D341Med (cell line): Measurements from ENCODE around the gene NANOS2.
A peak's percentile ranks its signal among the peaks of the same experiment; 100 is the strongest.
"Not testable (repeated sequence)": the region's sequence is repeated elsewhere in the genome, so short reads cannot be mapped to it uniquely, and the experiment has no call there.

ENCODE experiments used
- DNase-seq: peaks from one replicate; pipeline ENCODE4 v3.0.0; 2012; ENCODE audit warnings: low spot score

Gene NANOS2

DNA sequence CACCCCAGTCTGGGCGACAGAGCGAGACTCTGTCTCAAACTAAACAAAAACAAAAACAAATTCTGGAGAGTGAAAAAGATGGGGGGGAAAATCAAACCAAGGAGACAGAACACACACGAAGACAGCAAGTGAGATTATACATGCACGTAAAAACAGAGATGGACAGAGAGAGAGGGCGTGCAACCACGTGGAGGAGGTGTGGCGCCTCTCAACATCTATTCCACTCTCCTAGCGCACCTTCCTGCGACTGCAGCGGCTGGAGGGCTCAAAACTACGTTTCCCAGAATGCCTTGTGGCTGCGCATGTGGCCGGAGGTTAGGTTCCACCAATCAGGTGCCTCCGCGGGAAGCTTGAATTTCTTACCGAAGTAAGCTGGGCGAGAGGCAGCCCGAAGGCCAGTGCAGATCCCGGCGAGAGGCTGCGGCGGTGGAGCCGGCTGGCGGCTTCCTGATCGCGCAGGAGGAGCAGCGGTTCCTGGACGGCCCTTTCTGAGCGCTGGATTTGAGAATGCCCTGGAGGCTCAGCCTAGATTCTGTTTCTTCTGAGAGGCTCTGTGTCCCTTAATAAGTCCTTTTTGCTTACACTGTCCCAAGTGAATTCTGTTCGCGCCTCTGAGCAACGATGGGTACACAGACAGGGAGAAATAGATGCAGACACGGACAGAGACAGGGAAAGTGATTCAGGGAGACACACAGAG is 13.1 kb upstream of the NANOS2 start:
- DNase-seq, result peak; percentile 97

GRCh38 chr19:45924891-45925447 is 10.4 kb upstream of the NANOS2 start:
- DNase-seq, result no peak

GRCh38 chr19:45922281-45922680 is 7.7 kb upstream of the NANOS2 start:
- peak; percentile 36 for DNase-seq

GRCh38 chr19:45920458-45920857 is 5.9 kb upstream of the NANOS2 start:
- no peak for DNase-seq

DNA sequence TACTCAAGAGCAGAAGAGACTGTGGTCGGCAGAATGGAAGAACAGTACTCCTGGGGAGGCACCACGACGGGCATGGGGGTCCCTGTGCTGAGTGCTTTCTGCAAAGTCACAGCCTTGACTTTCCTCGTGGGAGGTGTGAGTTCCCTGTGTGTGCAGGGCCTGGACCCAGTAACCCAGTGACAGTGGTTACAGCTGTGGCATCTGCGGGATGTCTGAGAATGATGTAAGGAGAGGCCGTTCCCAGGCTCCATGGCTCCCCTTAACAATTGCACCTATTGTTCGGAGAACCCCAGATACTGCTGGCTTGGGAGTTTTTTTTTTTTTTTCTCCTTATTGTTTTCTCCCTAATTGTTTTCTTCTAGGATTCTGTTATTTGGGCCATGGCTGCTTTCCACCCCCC is 5.1 kb upstream of the NANOS2 start:
- no peak for DNase-seq

DNA sequence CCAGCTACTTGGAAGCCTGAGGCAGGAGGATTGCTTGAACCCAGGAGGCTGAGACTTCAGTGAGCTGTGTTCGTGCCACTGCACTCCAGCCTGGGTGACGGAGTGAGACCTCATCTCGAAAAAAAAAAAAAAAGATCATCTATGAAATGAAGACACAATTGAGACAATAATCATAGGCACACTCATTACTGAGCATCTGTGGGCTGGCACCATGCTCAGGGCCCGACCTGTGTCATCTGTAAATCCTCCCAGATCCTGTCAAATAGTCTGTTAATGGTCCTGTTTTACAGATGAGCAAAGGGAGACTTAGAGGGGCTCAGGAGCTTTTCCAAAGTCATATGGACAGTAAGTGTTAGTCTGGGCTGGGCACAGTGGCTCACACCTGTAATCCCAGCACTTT is 4.1 kb upstream of the NANOS2 start:
- no peak for DNase-seq

DNA sequence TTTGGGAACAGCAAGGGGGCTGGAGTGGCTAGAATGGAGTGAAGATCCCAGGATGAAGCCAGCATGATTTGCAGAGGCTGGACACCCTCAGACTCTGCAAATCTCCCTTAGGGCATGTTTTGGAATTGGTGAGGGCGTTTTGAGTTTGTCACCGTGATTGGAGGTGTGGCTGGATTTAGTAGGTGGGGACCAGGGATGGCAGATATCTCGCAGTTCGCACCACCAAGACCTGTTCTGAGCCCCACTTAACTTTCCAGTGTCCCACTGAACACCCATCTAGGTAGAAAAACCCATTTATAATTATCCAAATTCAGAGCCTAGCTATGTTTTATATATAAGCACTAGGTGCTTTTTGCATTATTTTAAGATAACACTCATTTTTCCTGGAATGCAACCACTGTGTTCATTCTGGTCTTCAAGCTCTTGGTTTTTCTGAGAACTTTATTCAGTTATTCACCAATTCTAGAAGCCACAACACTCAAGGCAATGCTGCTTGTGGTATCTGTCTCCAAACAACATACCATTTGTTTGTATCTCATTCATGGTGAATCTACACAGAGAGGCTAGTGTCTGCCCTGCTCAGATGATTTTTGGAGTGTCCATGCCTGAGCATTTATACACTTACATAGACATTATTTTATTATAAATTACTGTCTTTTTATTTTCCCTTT is 3.0 kb upstream of the NANOS2 start:
- no peak for DNase-seq

GRCh38 chr19:45911291-45911690 is 3.3 kb downstream of the NANOS2 start:
- DNase-seq, result no peak

GRCh38 chr19:45908956-45909355 is 5.6 kb downstream of the NANOS2 start:
- DNase-seq, result no peak

DNA sequence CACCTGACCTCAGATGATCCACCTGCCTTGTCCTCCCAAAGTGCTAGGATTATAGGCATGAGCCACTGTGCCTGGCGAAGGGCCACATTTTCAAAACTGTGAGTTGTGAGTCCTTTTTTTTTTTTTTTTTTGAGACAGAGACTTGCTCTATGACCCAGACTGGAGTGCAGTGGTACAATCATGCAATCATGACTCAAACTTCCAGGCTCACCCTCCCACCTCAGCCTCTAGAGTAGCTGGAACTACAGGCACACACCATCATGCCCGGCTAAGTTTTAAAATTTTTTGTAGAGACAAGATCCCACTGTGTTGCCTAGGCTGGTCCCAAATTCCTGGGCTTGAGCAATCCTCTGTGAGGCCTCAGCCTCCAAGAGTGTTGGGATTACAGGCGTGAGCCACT is 8.4 kb downstream of the NANOS2 start:
- DNase-seq, result no peak

DNA sequence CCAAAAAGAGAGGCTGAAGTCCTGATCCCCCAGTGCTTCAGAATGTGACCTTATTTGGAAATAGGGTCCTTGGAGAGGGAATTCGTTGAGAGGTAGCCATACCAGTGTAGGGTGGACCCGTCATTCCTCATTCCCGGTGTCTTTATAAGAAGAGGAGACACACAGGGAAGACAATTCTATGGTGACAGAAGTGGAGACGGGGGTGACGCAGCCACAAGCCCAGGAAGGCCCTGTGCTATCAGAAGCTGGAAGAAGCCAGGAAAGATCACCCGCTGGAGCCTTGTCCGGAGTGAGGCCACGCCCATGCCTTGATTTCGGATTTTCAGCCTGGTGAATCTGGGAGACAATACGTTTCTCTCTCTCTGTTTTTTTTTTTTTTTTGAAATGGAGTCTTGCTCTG is 9.6 kb downstream of the NANOS2 start:
- DNase-seq, result no peak

DNA sequence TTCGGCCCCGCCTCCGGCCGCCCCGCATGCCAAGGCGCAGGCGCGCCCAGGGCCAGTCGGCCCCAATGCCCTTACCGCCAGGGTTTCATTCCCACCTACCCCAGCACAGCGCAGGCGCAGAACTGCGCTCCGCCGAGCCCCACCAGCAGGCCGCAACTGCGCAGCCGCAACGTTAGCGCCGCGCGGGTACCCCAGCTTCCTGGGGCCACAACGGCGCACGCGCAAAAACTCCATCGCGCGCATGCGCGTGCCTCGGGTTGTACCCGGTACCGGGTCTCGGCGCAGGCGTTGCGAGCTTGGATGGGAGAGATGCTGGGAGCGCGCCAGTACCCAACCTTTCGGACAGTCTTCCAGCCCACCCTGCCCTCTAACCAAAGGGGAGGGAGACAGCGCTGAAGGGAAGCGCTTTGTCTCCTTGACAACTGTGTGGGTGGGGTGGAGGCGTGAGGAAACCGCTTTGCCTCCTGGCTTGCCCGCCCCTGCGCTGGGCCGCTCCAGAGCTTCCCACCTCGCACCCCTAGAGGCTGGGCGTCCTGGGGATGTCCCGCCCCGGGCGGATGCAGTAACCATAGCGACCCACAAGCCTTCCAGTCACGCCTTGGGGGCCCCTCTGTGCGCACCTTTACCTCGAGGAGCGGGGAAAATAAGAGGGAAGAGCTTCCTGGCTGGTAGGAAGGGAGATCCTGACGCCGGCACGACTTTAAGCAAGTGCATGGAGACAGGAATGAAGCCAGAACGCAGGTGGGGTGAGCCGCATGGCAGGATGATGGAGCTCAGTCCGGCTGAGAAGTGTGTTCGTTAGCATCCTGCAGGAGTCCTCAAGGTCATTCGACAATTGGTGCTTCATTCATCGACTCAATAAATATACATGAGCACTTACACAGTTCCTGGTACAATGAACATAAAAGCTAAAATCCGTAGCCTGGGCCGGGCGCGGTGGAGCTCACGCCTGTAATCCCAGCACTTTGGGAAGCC is 11.6 kb downstream of the NANOS2 start:
- peak; percentile 100 for DNase-seq

- no peak for DNase-seq
These were observed 12.5 kb downstream of the NANOS2 start, which contains the start of gene MYPOP for GRCh38 chr19:45901912-45902650. TSS of gene MYPOP (minus strand) at chr19:45902613. CDS start at chr19:45901773, 840 bp downstream.

DNA sequence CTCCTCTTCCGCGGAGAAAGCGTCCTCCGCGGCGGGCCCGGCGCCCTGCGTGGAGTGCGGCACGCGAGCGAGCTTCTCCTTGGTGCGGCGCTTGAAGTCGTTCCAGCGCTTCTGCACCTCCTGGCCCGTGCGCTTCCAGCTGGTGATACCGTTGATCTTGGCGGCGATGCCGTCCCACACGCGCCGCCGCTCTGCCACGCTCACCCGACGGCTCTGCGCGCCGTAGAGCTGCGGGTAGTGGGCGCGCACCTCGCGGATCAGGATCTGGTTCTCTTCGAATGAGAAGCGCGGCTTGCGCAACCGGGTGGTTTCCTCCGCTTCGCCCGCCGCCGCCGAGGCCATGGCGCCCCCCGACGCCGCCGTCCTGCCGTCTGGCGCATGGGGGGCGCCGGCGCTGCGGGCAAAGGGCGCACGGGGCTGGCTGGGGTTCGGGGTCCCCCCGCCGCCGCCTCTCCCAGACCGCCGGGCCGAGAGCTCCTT is 13.1 kb downstream of the NANOS2 start:
- DNase-seq, result peak; percentile 73

- peak; percentile 19 for DNase-seq
These were observed 13.7 kb downstream of the NANOS2 start for GRCh38 chr19:45900738-45901431.

GRCh38 chr19:45899919-45900589 is 14.5 kb downstream of the NANOS2 start:
- DNase-seq, result peak; percentile 7

DNA sequence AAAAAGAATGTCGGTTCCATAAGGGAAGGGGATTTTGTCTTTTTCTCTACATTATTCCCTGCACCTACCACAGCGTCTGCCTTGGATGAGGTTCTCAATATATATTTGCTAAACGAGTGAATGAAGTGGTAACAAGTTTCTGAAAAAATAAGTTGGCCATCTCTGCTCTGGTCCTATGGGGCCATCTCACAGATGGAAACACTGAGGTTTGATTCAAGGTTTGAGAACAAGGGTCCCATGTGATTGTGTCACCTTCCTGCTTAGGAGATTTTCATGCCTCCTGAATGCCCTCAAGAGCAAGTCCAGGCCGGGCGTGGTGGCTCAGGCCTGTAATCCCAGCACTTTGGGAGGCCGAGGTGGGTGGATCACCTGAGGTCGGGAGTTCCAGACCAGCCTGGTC is 15.3 kb downstream of the NANOS2 start:
- no peak for DNase-seq

DNA sequence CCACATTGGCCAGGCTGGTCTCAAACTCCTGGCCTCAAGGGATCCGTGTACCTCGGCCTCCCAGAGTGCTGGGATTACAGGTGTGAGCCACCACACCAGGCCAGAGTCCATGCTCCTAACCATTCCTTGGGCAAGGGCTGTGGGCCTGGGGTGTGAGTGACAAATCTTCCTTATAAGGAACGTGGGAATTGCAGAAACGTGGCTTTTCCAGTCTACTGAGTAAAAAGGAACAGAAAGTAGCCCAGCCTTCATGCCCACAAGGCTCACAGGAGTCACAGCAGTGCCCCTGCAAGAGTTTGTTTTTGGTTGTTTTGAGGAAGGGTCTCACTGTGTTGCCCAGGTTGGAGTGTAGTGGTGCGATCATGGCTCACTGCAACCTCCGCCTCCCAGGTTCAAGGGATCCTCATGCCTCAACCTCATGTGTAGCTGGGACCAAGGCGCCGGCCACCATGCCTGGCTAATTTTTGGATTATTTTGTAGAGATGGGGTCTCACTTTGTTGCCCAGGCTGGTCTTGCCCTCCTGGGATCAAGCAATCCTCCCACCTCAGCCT is 17.2 kb downstream of the NANOS2 start:
- DNase-seq, result no peak

- DNase-seq, result not testable (repeated sequence)
These were observed 18.5 kb downstream of the NANOS2 start for GRCh38 chr19:45895983-45896599.
